NCI-H345 treated with DMSO at 0.1 percent for 48 hours (cell line): Measurements from ENCODE around the gene RBM10.

Experiments used
- DNase-seq: peaks from one replicate; lab custom pipeline; 2025; ENCODE audit not compliant: unreplicated experiment; lab: John Stamatoyannopoulos, UW

The RBM10 gene

GRCh38 chrX:47232197-47232802, 87.3 kb downstream of the RBM10 start:
- DNase-seq, result no peak

- peak; percentile 19 for DNase-seq
Measured at GRCh38 chrX:47232803-47233332, 87.8 kb downstream of the RBM10 start, which contains the start of gene USP11. USP11 (plus strand) TSS chrX:47233009; CDS start chrX:47233044, 35 bp downstream.

DNA sequence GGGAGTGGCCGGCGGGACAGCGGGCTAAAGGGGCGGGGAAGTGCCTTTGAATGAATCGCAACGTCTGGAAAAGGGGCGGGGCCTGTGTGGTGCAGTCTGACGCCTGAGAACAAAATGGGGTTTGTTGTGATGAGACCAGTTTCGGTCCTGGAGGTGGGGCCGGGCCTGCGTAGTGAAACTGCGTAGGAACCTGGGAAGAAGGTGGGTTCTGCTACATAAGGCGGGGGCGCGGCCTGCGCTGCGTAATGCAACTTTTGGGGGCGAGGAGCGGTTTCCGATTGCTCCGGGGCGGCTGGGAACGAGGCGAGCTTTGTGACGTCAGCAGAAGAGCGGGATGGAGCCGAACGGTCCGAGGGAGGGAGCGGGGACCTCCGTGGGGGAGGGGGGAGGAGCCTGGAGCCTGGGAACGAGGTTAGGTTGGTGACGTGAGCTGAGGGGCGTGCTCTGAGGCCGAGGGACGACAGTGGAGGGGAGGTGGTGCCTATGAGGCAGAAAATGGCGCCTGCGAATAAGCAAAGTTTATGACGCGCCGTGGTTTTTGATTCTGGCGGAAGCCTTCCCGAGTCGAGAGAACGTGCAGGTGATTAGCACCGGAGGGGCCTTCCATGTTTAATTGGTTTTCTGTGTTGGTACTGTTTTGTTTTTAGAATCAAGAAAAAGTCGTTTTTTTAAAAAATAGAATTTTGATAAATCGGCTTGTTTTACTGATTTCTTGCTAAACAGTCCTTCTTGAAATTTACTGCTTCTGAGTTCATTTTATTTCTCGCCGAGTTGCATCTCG, 88.5 kb downstream of the RBM10 start:
- DNase-seq, result peak; percentile 83

DNA sequence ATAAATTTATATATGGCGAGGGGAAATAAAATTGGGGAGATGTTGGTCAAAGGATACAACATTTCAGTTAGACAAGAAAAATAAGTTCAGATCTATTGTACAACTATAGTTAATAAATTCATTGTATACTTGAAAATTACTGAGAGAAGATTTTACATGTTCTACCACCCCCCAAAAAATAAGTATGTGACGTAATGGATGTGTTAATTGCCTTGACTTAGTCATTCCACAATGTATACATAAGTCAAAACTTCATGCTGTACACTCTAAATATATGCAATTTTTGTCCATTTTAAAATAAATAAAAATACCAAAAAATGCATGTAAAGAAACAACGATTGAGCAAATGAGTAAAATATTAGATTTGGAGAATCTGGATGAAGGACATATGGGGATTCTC, 89.6 kb downstream of the RBM10 start:
- DNase-seq, result no peak

GRCh38 chrX:47235691-47236103, 90.7 kb downstream of the RBM10 start:
- DNase-seq, result no peak
